ENCODE results near the gene SPDEF.

SPDEF gene

GRCh38 chr6:34549026-34549803, 6.9 kb downstream of the SPDEF start:
- H3K4me3 ChIP-seq (ENCODE audit: severe bottlenecking) = no peak overlapping the region
- no peak for ATAC-seq (ENCODE audit: low read depth)
- H3K27ac ChIP-seq (ENCODE audit: poor library complexity, severe bottlenecking) = no peak overlapping the region
- H3K27me3 ChIP-seq (ENCODE audit: insufficient read depth, poor library complexity, severe bottlenecking) = no peaks in the 10 kb centered on the region
- no peaks in the 10 kb centered on the region for H3K36me3 ChIP-seq (ENCODE audit: low read depth)
- peaks cover 7% of the 10 kb centered on the region for H3K4me1 ChIP-seq (ENCODE audit: insufficient read depth, poor library complexity, severe bottlenecking)
- TF ChIP-seq CTCF (IDR thresholded peaks at IDR 0.05; ENCODE audit: poor library complexity, severe bottlenecking) = no peak
- H3K9me3 ChIP-seq (ENCODE audit: severe bottlenecking) = no peaks in the 10 kb centered on the region
- DNase-seq (ENCODE audit: low spot score) = no peak

DNA sequence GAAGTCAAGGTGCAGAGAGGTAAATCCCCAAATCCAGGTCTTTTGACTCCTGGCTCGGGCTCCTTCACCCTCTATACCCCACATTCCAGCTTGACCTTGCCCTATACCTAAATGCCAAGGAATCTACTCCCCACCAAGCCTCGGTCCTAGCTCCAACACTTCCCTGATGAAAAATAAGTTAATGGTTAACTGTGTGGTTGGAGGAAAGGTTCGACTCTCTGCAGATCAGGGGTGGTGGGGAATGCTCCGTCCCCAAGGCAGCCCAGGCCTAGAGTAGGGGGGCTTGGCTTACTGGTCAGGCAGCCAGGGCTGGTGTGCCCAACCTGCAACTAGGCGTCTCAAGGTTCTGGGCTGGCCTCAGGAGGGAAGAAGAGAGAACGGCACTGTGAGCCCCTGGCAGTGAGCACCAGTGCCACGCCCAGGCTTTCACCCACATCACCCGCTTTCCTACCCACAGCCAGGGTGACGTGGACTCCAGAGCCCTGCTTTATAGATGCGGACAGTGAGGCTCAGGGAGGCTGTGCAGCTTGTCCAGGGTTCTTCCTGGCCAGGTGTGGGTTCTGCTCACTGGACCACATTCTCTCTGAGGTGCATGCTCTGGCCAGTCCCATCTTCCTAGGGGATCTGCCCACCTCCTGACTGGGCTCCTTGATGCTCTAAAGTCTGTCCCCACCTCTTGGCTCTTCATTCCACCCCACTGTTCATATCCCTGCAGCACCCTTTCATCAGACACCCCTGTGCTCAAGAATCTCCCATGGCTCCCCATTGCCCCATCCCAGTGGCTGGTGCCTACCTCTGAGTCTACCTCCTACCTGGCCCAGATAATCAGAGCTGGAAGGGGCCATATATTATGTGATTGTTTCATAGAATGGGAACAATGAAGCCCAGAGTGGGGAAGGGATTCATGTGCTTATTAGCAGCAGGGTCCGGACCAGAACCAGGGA, 8.2 kb downstream of the SPDEF start:
- no peaks in the 10 kb centered on the region for H3K36me3 ChIP-seq (ENCODE audit: low read depth)
- no peak for TF ChIP-seq CTCF (IDR thresholded peaks at IDR 0.05; ENCODE audit: poor library complexity, severe bottlenecking)
- no peak overlapping the region for H3K4me3 ChIP-seq (ENCODE audit: severe bottlenecking)
- no peak for ATAC-seq (ENCODE audit: low read depth)
- H3K27ac ChIP-seq (ENCODE audit: poor library complexity, severe bottlenecking) = no peak overlapping the region
- H3K4me1 ChIP-seq (ENCODE audit: insufficient read depth, poor library complexity, severe bottlenecking) = peaks cover 16% of the 10 kb centered on the region
- no peaks in the 10 kb centered on the region for H3K27me3 ChIP-seq (ENCODE audit: insufficient read depth, poor library complexity, severe bottlenecking)
- no peak for DNase-seq (ENCODE audit: low spot score)
- H3K9me3 ChIP-seq (ENCODE audit: severe bottlenecking) = no peaks in the 10 kb centered on the region

DNA sequence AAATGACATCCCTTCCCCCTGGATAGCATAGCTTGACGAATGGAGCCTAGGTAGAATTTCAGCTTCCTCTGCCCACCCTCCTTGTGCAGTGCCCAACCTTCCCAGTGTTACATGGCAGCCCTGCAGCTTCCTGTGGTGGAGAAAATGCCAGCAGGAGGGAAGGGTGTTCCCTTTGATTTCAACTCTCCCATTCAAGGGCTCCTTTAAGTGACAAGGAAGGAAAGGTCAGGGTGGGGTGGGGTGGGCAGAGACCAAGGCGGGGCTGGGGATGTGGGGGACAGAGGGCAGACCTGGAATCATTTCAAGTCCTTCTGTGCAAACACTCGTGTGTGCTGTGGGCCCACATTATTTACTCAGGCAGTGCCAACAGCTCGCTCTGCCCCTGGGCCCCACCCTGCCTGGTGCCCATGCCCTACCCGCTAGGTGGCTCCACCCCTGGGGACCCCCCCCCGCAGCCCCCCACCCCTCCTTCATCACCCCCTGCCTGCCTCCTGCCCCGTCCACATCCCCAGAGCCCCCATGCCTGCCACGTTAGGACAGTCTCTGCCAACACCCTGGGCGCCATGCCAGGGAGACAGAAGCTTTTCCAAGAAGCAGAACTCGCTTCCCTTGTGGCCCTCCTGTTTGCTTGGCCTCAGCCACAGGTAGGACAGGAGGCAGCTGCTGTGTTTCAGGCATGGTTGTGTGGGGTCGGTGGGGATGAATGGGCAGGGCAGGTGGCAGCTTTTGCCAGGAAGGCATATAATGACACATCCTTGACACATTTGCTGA, 9.4 kb downstream of the SPDEF start:
- ATAC-seq (ENCODE audit: low read depth) (peak; percentile 19; the same call in 2 of the 3 replicates), DNase-seq (ENCODE audit: low spot score) (no peak)
- Histone ChIP-seq H3K9me3 (ENCODE audit: severe bottlenecking) (no peaks in the 10 kb centered on the region), H3K36me3 (ENCODE audit: low read depth) (no peaks in the 10 kb centered on the region), H3K4me1 (ENCODE audit: insufficient read depth, poor library complexity, severe bottlenecking) (peaks cover 16% of the 10 kb centered on the region), H3K4me3 (ENCODE audit: severe bottlenecking) (no peak overlapping the region), H3K27me3 (ENCODE audit: insufficient read depth, poor library complexity, severe bottlenecking) (no peaks in the 10 kb centered on the region), H3K27ac (ENCODE audit: poor library complexity, severe bottlenecking) (no peak overlapping the region)
- no peak for TF ChIP-seq CTCF (IDR thresholded peaks at IDR 0.05; ENCODE audit: poor library complexity, severe bottlenecking)

DNA sequence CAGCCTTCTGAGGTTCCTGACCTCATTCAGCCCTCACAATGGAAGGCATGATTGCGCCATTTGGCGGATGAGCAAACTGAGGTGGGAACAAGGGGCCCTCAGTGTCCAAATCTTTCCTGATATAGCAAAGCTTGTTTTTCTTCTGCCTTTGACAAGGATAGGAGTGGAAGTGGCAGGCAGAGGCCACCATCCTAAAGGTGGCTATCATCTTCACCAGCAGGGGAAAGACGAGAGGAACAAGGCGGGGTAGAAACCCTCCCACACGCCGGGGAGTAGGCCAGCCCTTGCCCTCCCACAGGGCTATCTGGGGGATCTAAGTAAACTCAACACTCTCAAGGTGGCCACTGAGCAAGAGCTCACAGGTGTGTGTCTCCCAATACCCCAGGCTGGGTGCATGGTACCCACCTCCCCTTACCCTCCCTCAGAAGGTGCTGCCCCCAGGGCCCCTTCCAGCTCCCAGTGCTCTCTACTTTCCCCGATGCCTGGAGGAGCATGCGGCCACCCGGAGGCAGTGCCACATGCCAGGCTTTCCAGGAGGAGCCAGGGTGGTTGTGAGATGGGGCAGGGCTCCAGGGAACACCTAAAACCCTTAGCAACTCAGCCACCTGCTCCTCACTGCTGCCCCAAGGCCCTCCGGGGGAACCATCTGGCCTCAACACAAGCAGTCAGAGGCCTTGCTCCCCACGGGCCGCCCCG, 11.2 kb downstream of the SPDEF start:
- no peaks in the 10 kb centered on the region for H3K9me3 ChIP-seq (ENCODE audit: severe bottlenecking)
- H3K36me3 ChIP-seq (ENCODE audit: low read depth) = no peaks in the 10 kb centered on the region
- no peak for DNase-seq (ENCODE audit: low spot score)
- H3K4me1 ChIP-seq (ENCODE audit: insufficient read depth, poor library complexity, severe bottlenecking) = peaks cover 16% of the 10 kb centered on the region
- no peak for TF ChIP-seq CTCF (IDR thresholded peaks at IDR 0.05; ENCODE audit: poor library complexity, severe bottlenecking)
- H3K27ac ChIP-seq (ENCODE audit: poor library complexity, severe bottlenecking) = no peak overlapping the region
- ATAC-seq (ENCODE audit: low read depth) = no peak
- H3K27me3 ChIP-seq (ENCODE audit: insufficient read depth, poor library complexity, severe bottlenecking) = no peaks in the 10 kb centered on the region
- no peak overlapping the region for H3K4me3 ChIP-seq (ENCODE audit: severe bottlenecking)
